Endodermal cell (in vitro differentiated cells): ENCODE results near the gene NEURL4. TPM values are rescaled to one million over a fixed set of nuclear protein-coding genes. Genes with fewer than 3 reads are reported as not detected.

ENCODE experiments used
- DNase-seq: peaks from one replicate; pipeline ENCODE4 v3.0.0-alpha.2; 2017
- H3K27ac ChIP-seq: 2 replicates; pipeline ENCODE4 v1.5.1; 2013; ENCODE audit warnings: mild to moderate bottlenecking, low read depth, low read length, moderate library complexity
- H3K27me3 ChIP-seq: 2 replicates; pipeline ENCODE4 v1.6.1; 2013; ENCODE audit warnings: mild to moderate bottlenecking, low read length, moderate library complexity; ENCODE audit not compliant: insufficient read depth, control insufficient read depth, poor library complexity, severe bottlenecking
- H3K36me3 ChIP-seq: 2 replicates; pipeline ENCODE4 v1.7.0; 2013; ENCODE audit warnings: mild to moderate bottlenecking, low read length, moderate library complexity; ENCODE audit not compliant: control insufficient read depth, insufficient read depth
- H3K4me1 ChIP-seq: one replicate; pipeline ENCODE4 v1.7.0; 2013; ENCODE audit warnings: low read length; ENCODE audit not compliant: control insufficient read depth, insufficient read depth
- H3K4me3 ChIP-seq: 2 replicates; pipeline ENCODE4 v1.5.1; 2013; ENCODE audit warnings: mild to moderate bottlenecking, low read length, moderate library complexity
- H3K9ac ChIP-seq: 2 replicates; pipeline ENCODE4 v1.6.1; 2013; ENCODE audit warnings: mild to moderate bottlenecking, low read length, moderate library complexity; ENCODE audit not compliant: poor library complexity, severe bottlenecking; ENCODE audit errors: extremely low read depth
- H3K9me3 ChIP-seq: 2 replicates; pipeline ENCODE4 v1.6.1; 2013; ENCODE audit warnings: mild to moderate bottlenecking, low read length, moderate library complexity; ENCODE audit not compliant: control insufficient read depth
- H3K27ac Mint-ChIP-seq: 2 replicates; pipeline ENCODE4 v1.8.0; 2020; ENCODE audit warnings: mixed read lengths
- H3K27me3 Mint-ChIP-seq: 2 replicates; pipeline ENCODE4 v1.8.0; 2021; ENCODE audit warnings: mild to moderate bottlenecking, mixed read lengths; ENCODE audit not compliant: insufficient read depth
- H3K36me3 Mint-ChIP-seq: 2 replicates; pipeline ENCODE4 v1.8.0; 2020; ENCODE audit warnings: low read depth, mixed read lengths
- H3K4me1 Mint-ChIP-seq: 2 replicates; pipeline ENCODE4 v1.8.0; 2020; ENCODE audit warnings: mixed read lengths
- H3K4me3 Mint-ChIP-seq: 2 replicates; pipeline ENCODE4 v1.8.0; 2020; ENCODE audit warnings: mild to moderate bottlenecking, moderate library complexity, mixed read lengths
- H3K9me3 Mint-ChIP-seq: 2 replicates; pipeline ENCODE4 v1.8.0; 2020; ENCODE audit warnings: mild to moderate bottlenecking, mixed read lengths
- CTCF ChIP-seq: fragments of 200-600 bp; sonication (generic); conservative IDR thresholded peaks from 2 replicates; pipeline ENCODE4 v1.5.0; 2021; ENCODE audit warnings: antibody characterized with exemption, mild to moderate bottlenecking
- WGBS, 2 experiments: methylation state at CpG; one replicate each; pipeline versions ENCODE4 v1.1.5 to v1.1.7; 2013; ENCODE audit warnings: missing lambda C conversion rate in 2 of 2, mixed read lengths in 1 of 2; ENCODE audit not compliant: insufficient coverage in 1 of 2, insufficient read length in 1 of 2; 5-methylcytosine and 5-hydroxymethylcytosine counted together
- total RNA-seq, 2 donors: library from RNA; stranded (reverse); fragmentation: NEBNext Ultra II Directional in 1 of 2; extraction: Animal tissue kit (Norgen Biotek cat#: 25700) in 1 of 2; gene quantifications; 2 replicates in 1 of 2; 3 replicates in 1 of 2; pipeline ENCODE4 v1.2.1, GENCODE V29; 2021

Gene NEURL4
- total RNA-seq, 2 donors from 2014 or later: 51.3 to 52.7 TPM

- Histone ChIP-seq H3K27ac (no peak overlapping the region), H3K27me3 (no peaks in the 10 kb centered on the region), H3K4me3 (no peak overlapping the region), H3K9me3 (no peaks in the 10 kb centered on the region), H3K4me1 (peaks cover 5% of the 10 kb centered on the region), H3K36me3 (no peaks in the 10 kb centered on the region), H3K9ac (no peak overlapping the region)
- Mint-ChIP-seq H3K27ac (no peak overlapping the region), H3K36me3 (no peaks in the 10 kb centered on the region), H3K27me3 (peaks cover 24% of the 10 kb centered on the region), H3K4me3 (no peak overlapping the region), H3K9me3 (no peaks in the 10 kb centered on the region), H3K4me1 (peaks cover 6% of the 10 kb centered on the region)
- no peak for DNase-seq
- no peak for TF ChIP-seq CTCF
- WGBS, 2 experiments: 90 to 93% methylated on average over 3 to 8 of the region's 8 CpGs
These were observed 27.6 kb upstream of the NEURL4 start for GRCh38 chr17:7356756-7357155.

GRCh38 chr17:7356072-7356549, 27.0 kb upstream of the NEURL4 start:
- Histone ChIP-seq H3K4me3 (no peak overlapping the region), H3K9ac (no peak overlapping the region), H3K27ac (no peak overlapping the region), H3K9me3 (no peaks in the 10 kb centered on the region), H3K4me1 (peaks cover 5% of the 10 kb centered on the region), H3K36me3 (no peaks in the 10 kb centered on the region), H3K27me3 (no peaks in the 10 kb centered on the region)
- Mint-ChIP-seq H3K9me3 (no peaks in the 10 kb centered on the region), H3K27me3 (peaks cover 24% of the 10 kb centered on the region), H3K4me1 (peaks cover 6% of the 10 kb centered on the region), H3K4me3 (no peak overlapping the region), H3K36me3 (no peaks in the 10 kb centered on the region), H3K27ac (no peak overlapping the region)
- 12 to 18% methylated on average over 10 to 12 of the region's 12 CpGs for WGBS, 2 experiments
- DNase-seq: peak; percentile 99
- TF ChIP-seq CTCF: peak; percentile 98

- peaks cover 24% of the 10 kb centered on the region for H3K27me3 Mint-ChIP-seq
- H3K27ac ChIP-seq: no peak overlapping the region
These were observed 26.4 kb upstream of the NEURL4 start for GRCh38 chr17:7355573-7355972.

More at GRCh38 chr17:7355573-7355972, 26.4 kb upstream of the NEURL4 start:
- H3K4me1 ChIP-seq: peaks cover 5% of the 10 kb centered on the region
- H3K27me3 ChIP-seq: no peaks in the 10 kb centered on the region
- H3K9me3 Mint-ChIP-seq: no peaks in the 10 kb centered on the region
- H3K4me3 ChIP-seq: no peak overlapping the region
- H3K9me3 ChIP-seq: no peaks in the 10 kb centered on the region
- TF ChIP-seq CTCF: no peak
- no peak overlapping the region for H3K4me3 Mint-ChIP-seq
- WGBS, 2 experiments: 83% methylated on average over 7 of the region's 8 CpGs; no CpG with 5 or more reads in 1 of the 2 experiments
- no peaks in the 10 kb centered on the region for H3K36me3 ChIP-seq
- no peak overlapping the region for H3K27ac Mint-ChIP-seq
- H3K4me1 Mint-ChIP-seq: peaks cover 6% of the 10 kb centered on the region
- H3K36me3 Mint-ChIP-seq: no peaks in the 10 kb centered on the region
- H3K9ac ChIP-seq: no peak overlapping the region
- no peak for DNase-seq
